Lung (tissue), 16 donors: ENCODE results near the gene OXNAD1. TPM values are rescaled to one million over a fixed set of nuclear protein-coding genes. Genes with fewer than 3 reads are reported as not detected.

Experiments used
- ATAC-seq: fragments of 200-7000 bp; cut with Tn5 transposase; one replicate; pipeline ENCODE4 v1.9.1; 2020; ENCODE audit warnings: moderate number of reproducible peaks; ENCODE audit not compliant: insufficient read depth, low FRiP score
- DNase-seq, 3 donors: peaks; one replicate each; pipeline ENCODE4 v3.0.0-alpha.2; 2013 to 2017
- H3K27ac ChIP-seq, 2 donors: one replicate each; pipeline ENCODE4 v1.5.1; 2013; ENCODE audit warnings: mild to moderate bottlenecking in 2 of 2, moderate library complexity in 2 of 2, control low read depth in 1 of 2, inconsistent platforms in 1 of 2, low read depth in 1 of 2, low read length in 1 of 2
- H3K27me3 ChIP-seq, 3 donors: one replicate each; pipeline ENCODE4 v1.5.1; 2013; ENCODE audit warnings: low read length in 2 of 3; ENCODE audit not compliant: control insufficient read depth in 3 of 3, insufficient read depth in 3 of 3
- H3K36me3 ChIP-seq, 4 donors: one replicate each; pipeline ENCODE4 v1.5.1; 2013; ENCODE audit warnings: low read length in 4 of 4, mild to moderate bottlenecking in 1 of 4, moderate library complexity in 1 of 4; ENCODE audit not compliant: control insufficient read depth in 4 of 4, insufficient read depth in 4 of 4
- H3K4me1 ChIP-seq, 5 donors: one replicate each; pipeline ENCODE4 v1.5.1; 2013; ENCODE audit warnings: low read length in 5 of 5, mild to moderate bottlenecking in 2 of 5, moderate library complexity in 1 of 5; ENCODE audit not compliant: control insufficient read depth in 5 of 5, insufficient read depth in 5 of 5
- H3K4me3 ChIP-seq: one replicate; pipeline ENCODE4 v1.5.1; 2013; ENCODE audit warnings: mild to moderate bottlenecking, control low read depth, moderate library complexity
- H3K9ac ChIP-seq, 2 donors: one replicate each; pipeline ENCODE4 v1.5.1; 2013; ENCODE audit warnings: low read length in 2 of 2, control low read depth in 1 of 2; ENCODE audit not compliant: insufficient read depth in 1 of 2
- H3K9me3 ChIP-seq, 4 donors: one replicate each; pipeline ENCODE4 v1.5.1; 2013; ENCODE audit warnings: low read length in 3 of 4, mild to moderate bottlenecking in 1 of 4, moderate library complexity in 1 of 4; ENCODE audit not compliant: control insufficient read depth in 4 of 4, insufficient read depth in 3 of 4
- WGBS, 2 donors: extraction: QIAGEN DNeasy Blood & Tissue Kit; methylation state at CpG; one replicate each; pipeline ENCODE4 v1.1.7; 2013; 5-methylcytosine and 5-hydroxymethylcytosine counted together
- long read RNA-seq, 5 donors: transcript quantifications; one replicate each; lab custom pipeline, GENCODE V29; 2026
- polyA plus RNA-seq, 2 donors: library from polyadenylated mRNA; stranded (reverse); fragments of 200-250 nt; gene quantifications; one replicate each; pipeline ENCODE4 v1.2.1, GENCODE V29; 2013
- total RNA-seq, 2 donors: library from RNA; depleted of rRNA in 1 of 2; stranded (reverse); fragments of >200 nt in 1 of 2; gene quantifications; one replicate each; pipeline ENCODE4 v1.2.1, GENCODE V29; 2014 to 2021
- TF ChIP-seq, protein P1 (sequence below): IDR thresholded peaks from 2 replicates; pipeline ENCODE4 v1.5.1; 2012; ENCODE audit warnings: mild to moderate bottlenecking; ENCODE audit errors: control extremely low read depth, extremely low read depth
- donor health status: control.
- donor health status: control.
- donor health status: Bipolar disorder and iron deficiency.
- donor health status: healthy.
- donor health status: DM: yes; HTN: yes; CAD: no.

The OXNAD1 gene, protein sequence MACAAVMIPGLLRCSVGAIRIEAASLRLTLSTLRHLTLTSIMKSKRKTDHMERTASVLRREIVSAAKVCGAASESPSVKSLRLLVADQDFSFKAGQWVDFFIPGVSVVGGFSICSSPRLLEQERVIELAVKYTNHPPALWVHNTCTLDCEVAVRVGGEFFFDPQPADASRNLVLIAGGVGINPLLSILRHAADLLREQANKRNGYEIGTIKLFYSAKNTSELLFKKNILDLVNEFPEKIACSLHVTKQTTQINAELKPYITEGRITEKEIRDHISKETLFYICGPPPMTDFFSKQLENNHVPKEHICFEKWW
- total RNA-seq (10 to 100 TPM; 11.8 to 23.4 TPM), polyA plus RNA-seq (1 to 10 TPM; 4.4 to 7.0 TPM)
- long read RNA-seq, donor 1, partial matches to known transcripts = 0 of 4 reads
- long read RNA-seq, donor 1, other reads (novel, unspliced or antisense) = 0 of 4 reads
- long read RNA-seq, donor 2, partial matches to known transcripts = 0 of 1 reads
- long read RNA-seq, donor 2, other reads (novel, unspliced or antisense) = 0 of 1 reads
- long read RNA-seq, donor 3, partial matches to known transcripts = 0 of 4 reads
- long read RNA-seq, donor 3, other reads (novel, unspliced or antisense) = 0 of 4 reads
- long read RNA-seq, donor 4 = 0 reads
- long read RNA-seq, donor 5, partial matches to known transcripts = 0 of 2 reads
- long read RNA-seq, donor 5, other reads (novel, unspliced or antisense) = 0 of 2 reads

DNA sequence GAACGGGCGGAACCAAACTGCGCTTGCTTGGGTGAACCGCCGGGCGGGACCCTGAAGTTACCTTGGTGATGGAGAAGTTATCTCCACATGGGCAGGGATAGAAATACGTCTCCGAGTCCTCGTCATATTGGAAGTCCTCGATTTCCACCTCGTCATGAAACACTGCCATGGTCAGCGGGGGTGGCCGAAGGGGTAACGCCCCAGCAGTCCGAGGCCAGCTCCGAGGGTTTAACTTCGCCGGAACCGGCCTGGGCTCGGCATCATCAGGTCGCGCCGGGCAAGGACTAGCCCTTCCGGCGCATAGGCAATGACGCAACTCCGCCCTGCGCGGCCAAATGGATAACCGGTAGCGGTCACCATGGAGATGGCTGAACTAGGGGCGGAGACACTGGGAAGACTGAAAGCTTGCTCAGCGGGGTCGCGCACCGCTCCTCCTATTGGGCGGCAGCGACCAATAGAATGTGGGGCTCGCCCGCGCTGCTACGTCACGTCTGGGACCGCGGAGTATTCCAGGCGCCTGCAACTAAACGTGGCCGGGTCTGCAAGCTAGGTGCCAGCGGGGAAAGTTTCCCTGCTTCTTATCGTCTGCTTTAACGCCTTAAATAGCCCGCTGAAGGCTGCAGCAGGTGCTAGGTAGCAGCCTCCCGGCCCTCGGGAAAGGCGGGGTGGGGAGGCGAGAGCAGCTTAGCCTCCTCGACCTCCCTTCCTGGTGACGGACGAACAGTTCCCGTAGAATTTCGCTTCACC is at the start of gene OXNAD1, which contains the start of gene DPH3:
Gene OXNAD1, plus strand, starts transcription at position 505 of the 747 bp plus-strand sequence. CDS start 5,741 bp downstream, outside the sequence.
Gene DPH3, minus strand, starts transcription at position 236 of the 747 bp plus-strand sequence. Its CDS starts 67 bp downstream, at position 169.
- peaks cover 0 to 20% (median 6%) of the 10 kb centered on the region in 5 donors for H3K4me1 ChIP-seq
- no peaks in the 10 kb centered on the region for H3K27me3 ChIP-seq
- DNase-seq (peak; percentile 100), ATAC-seq (peak; percentile 99)
- WGBS, 2 donors = 0% methylated on average over 61 of the region's 61 CpGs
- peak within 1 kb of the TSS; percentile 100 for H3K9ac ChIP-seq
- H3K36me3 ChIP-seq = peaks cover 0 to 5% (median 1%) of the 10 kb centered on the region in 4 donors
- H3K27ac ChIP-seq = peak within 1 kb of the TSS; percentile 82 to 99
- TF ChIP-seq, protein P1, sequence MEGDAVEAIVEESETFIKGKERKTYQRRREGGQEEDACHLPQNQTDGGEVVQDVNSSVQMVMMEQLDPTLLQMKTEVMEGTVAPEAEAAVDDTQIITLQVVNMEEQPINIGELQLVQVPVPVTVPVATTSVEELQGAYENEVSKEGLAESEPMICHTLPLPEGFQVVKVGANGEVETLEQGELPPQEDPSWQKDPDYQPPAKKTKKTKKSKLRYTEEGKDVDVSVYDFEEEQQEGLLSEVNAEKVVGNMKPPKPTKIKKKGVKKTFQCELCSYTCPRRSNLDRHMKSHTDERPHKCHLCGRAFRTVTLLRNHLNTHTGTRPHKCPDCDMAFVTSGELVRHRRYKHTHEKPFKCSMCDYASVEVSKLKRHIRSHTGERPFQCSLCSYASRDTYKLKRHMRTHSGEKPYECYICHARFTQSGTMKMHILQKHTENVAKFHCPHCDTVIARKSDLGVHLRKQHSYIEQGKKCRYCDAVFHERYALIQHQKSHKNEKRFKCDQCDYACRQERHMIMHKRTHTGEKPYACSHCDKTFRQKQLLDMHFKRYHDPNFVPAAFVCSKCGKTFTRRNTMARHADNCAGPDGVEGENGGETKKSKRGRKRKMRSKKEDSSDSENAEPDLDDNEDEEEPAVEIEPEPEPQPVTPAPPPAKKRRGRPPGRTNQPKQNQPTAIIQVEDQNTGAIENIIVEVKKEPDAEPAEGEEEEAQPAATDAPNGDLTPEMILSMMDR = no peak
- H3K4me3 ChIP-seq = peak within 1 kb of the TSS; percentile 89
- H3K9me3 ChIP-seq = no peaks in the 10 kb centered on the region

DNA sequence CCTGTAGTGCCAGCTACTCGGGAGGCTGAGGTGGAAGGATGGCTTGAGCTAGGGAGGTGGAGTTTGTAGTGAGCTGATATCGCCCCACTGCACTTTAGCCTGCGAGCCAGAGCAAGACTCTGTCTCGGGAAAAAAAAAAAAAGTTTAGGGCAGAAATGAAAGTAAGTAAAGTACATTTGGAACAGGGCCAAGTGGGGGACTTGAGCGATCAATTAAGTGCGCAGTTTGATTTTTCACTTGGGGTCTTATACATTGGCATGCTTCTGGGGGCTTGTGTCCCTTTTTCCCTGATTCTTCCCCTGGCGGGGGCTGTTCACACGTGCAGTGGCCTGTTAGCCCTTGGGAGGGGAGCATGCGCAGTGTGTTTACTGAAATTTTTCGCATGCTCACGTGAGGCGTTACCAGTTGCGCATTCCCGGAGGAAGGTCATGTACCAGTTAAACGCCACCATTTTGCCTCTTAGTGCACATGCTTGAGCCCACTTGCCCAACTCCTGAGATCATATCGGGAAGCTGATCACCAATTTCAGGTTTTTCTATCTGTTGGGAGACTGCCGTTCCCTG is 48.6 kb upstream of the OXNAD1 start:
- H3K27ac ChIP-seq = no peak overlapping the region
- H3K27me3 ChIP-seq = peaks cover 0 to 2% (median 0%) of the 10 kb centered on the region in 3 donors
- no peaks in the 10 kb centered on the region for H3K9me3 ChIP-seq
- WGBS, 2 donors = 93 to 95% methylated on average over 17 of the region's 17 CpGs
- DNase-seq = no peak
- H3K36me3 ChIP-seq = no peaks in the 10 kb centered on the region
- H3K9ac ChIP-seq = no peak overlapping the region
- H3K4me1 ChIP-seq = no peaks in the 10 kb centered on the region
- no peak for ATAC-seq
- no peak overlapping the region for H3K4me3 ChIP-seq
- TF ChIP-seq, protein P1 = no peak

GRCh38 chr3:16219777-16220176 is 45.2 kb upstream of the OXNAD1 start:
- Histone ChIP-seq H3K4me3 (no peak overlapping the region), H3K9me3 (peaks cover 0 to 3% (median 0%) of the 10 kb centered on the region in 4 donors), H3K9ac (no peak overlapping the region), H3K36me3 (peaks cover 0 to 2% (median 0%) of the 10 kb centered on the region in 4 donors), H3K27ac (no peak overlapping the region), H3K27me3 (no peaks in the 10 kb centered on the region), H3K4me1 (no peaks in the 10 kb centered on the region)
- no peak for DNase-seq
- ATAC-seq = no peak
- 95 to 100% methylated on average over 3 of the region's 3 CpGs for WGBS, 2 donors
- TF ChIP-seq, protein P1 = no peak
